IMR-90 (cell line): ENCODE results near the gene SLC7A6OS. TPM values are rescaled to one million over a fixed set of nuclear protein-coding genes. Genes with fewer than 3 reads are reported as not detected.

Experiments
- ATAC-seq: fragments of 200-7000 bp; cut with Tn5 transposase; 2 replicates; pipeline ENCODE4 v1.9.1; 2020; ENCODE audit warnings: low read depth, mild to moderate bottlenecking, moderate library complexity
- BruUV-seq: library from RNA; stranded (reverse); fragments of 400-500 nt; replicated peaks from 2 replicates; lab custom pipeline; 2021; lab: Mats Ljungman, UMichigan
- CTCF ChIA-PET: fragments of 300-600 bp; formaldehyde crosslinking; extraction: SDS; loops from one replicate; lab custom pipeline; 2021; ENCODE audit warnings: antibody characterized with exemption; lab: Yijun Ruan, JAX
- POLR2A ChIA-PET: fragments of 300-600 bp; sonication (Branson Sonifier 250); formaldehyde crosslinking; loops from one replicate; lab custom pipeline; 2022; ENCODE audit warnings: antibody characterized with exemption; ENCODE audit not compliant: unreplicated experiment; lab: Charles Lee
- DNase-seq: peaks from one replicate; pipeline ENCODE4 v3.0.0; 2013
- H2AFZ ChIP-seq: replicated peaks from 2 replicates; pipeline ENCODE3; 2013; ENCODE audit warnings: low read length, mild to moderate bottlenecking; ENCODE audit not compliant: poor library complexity
- H2AK5ac ChIP-seq: 2 replicates; pipeline ENCODE4 v1.6.1; 2013; ENCODE audit warnings: low read depth, low read length, inconsistent platforms
- H2AK9ac ChIP-seq: replicated peaks from 2 replicates; pipeline ENCODE3; 2013; ENCODE audit warnings: mild to moderate bottlenecking, low read depth, low read length, moderate library complexity; ENCODE audit not compliant: poor library complexity
- H2BK120ac ChIP-seq: 2 replicates; pipeline ENCODE4 v1.6.1; 2013; ENCODE audit warnings: low read depth, low read length, inconsistent platforms
- H2BK15ac ChIP-seq: 3 replicates; pipeline ENCODE4 v1.6.1; 2013; ENCODE audit warnings: low read depth, low read length, inconsistent platforms
- H2BK20ac ChIP-seq: 2 replicates; pipeline ENCODE4 v1.6.1; 2013; ENCODE audit warnings: low read depth, mild to moderate bottlenecking, inconsistent platforms, low read length, moderate library complexity
- H2BK5ac ChIP-seq: 2 replicates; pipeline ENCODE4 v1.6.1; 2013; ENCODE audit warnings: mild to moderate bottlenecking, low read depth, low read length, inconsistent platforms; ENCODE audit not compliant: poor library complexity, severe bottlenecking
- H3K14ac ChIP-seq: replicated peaks from 2 replicates; pipeline ENCODE4 v1.6.1; 2013; ENCODE audit warnings: low read depth, low read length, inconsistent platforms
- H3K18ac ChIP-seq: 2 replicates; pipeline ENCODE4 v1.6.1; 2013; ENCODE audit warnings: low read depth, low read length, control low read depth
- H3K23ac ChIP-seq: 2 replicates; pipeline ENCODE4 v1.6.1; 2013; ENCODE audit warnings: low read depth, low read length, inconsistent platforms
- H3K27ac ChIP-seq: 2 replicates; pipeline ENCODE4 v1.5.1; 2013; ENCODE audit warnings: mild to moderate bottlenecking, control low read depth, low read length; ENCODE audit not compliant: insufficient read depth
- H3K27me3 ChIP-seq: 2 replicates; pipeline ENCODE4 v1.6.1; 2013; ENCODE audit warnings: low read length; ENCODE audit not compliant: control insufficient read depth, insufficient read depth
- H3K36me3 ChIP-seq: 2 replicates; pipeline ENCODE4 v1.6.1; 2013; ENCODE audit warnings: low read length, mixed read lengths; ENCODE audit not compliant: control insufficient read depth, insufficient read depth
- H3K4ac ChIP-seq: 2 replicates; pipeline ENCODE4 v1.6.1; 2013; ENCODE audit warnings: low read depth, low read length, inconsistent platforms
- H3K4me1 ChIP-seq: 2 replicates; pipeline ENCODE4 v1.6.1; 2013; ENCODE audit warnings: low read length, mixed read lengths; ENCODE audit not compliant: control insufficient read depth, insufficient read depth
- H3K4me2 ChIP-seq: 2 replicates; pipeline ENCODE4 v1.6.1; 2013; ENCODE audit warnings: low read depth, mild to moderate bottlenecking, control low read depth, low read length, moderate library complexity
- H3K4me3 ChIP-seq: 2 replicates; pipeline ENCODE4 v1.5.1; 2013; ENCODE audit warnings: low read depth, mild to moderate bottlenecking, control low read depth, low read length, moderate library complexity; ENCODE audit not compliant: insufficient read depth
- H3K56ac ChIP-seq: 2 replicates; pipeline ENCODE4 v1.6.1; 2013; ENCODE audit warnings: low read length, inconsistent platforms; ENCODE audit not compliant: insufficient read depth; ENCODE audit errors: extremely low read depth
- H3K79me1 ChIP-seq, 2 experiments: 2 replicates each; pipeline ENCODE4 v1.6.1; 2013; ENCODE audit warnings: low read length in 2 of 2, inconsistent platforms in 1 of 2, low read depth in 1 of 2
- H3K9ac ChIP-seq: 2 replicates; pipeline ENCODE4 v1.6.1; 2013; ENCODE audit warnings: low read depth, low read length, control low read depth
- H3K9me1 ChIP-seq: 2 replicates; pipeline ENCODE4 v1.6.1; 2013; ENCODE audit warnings: low read length, inconsistent platforms; ENCODE audit not compliant: insufficient read depth
- H3K9me3 ChIP-seq: 2 replicates; pipeline ENCODE4 v1.6.1; 2013; ENCODE audit warnings: low read length; ENCODE audit not compliant: control insufficient read depth, insufficient read depth
- H4K20me1 ChIP-seq: 2 replicates; pipeline ENCODE4 v1.6.1; 2013; ENCODE audit warnings: low read length, inconsistent platforms; ENCODE audit not compliant: insufficient read depth
- H4K5ac ChIP-seq: 2 replicates; pipeline ENCODE4 v1.6.1; 2013; ENCODE audit warnings: mild to moderate bottlenecking, low read depth, low read length, control low read depth
- H4K8ac ChIP-seq, 2 experiments: 2 replicates each; pipeline ENCODE4 v1.6.1; 2013; ENCODE audit warnings: low read depth in 2 of 2, low read length in 2 of 2, control low read depth in 1 of 2, inconsistent platforms in 1 of 2
- H4K91ac ChIP-seq: 2 replicates; pipeline ENCODE4 v1.6.1; 2013; ENCODE audit warnings: low read depth, low read length, inconsistent platforms; ENCODE audit not compliant: insufficient read depth
- BHLHE40 ChIP-seq: fragments of 150-350 bp; IDR thresholded peaks from 2 replicates; pipeline ENCODE4 v1.6.1; 2016; ENCODE audit warnings: mild to moderate bottlenecking, low read depth, low read length
- CEBPB ChIP-seq: IDR thresholded peaks from 2 replicates; pipeline ENCODE4 v1.6.1; 2012; ENCODE audit warnings: low read depth, low read length, improper control_type of control experiment
- CHD1 ChIP-seq: IDR thresholded peaks from 2 replicates; pipeline ENCODE4 v1.6.1; 2012; ENCODE audit warnings: low read depth, low read length, improper control_type of control experiment
- CTCF ChIP-seq: conservative IDR thresholded peaks from 2 replicates; pipeline ENCODE4 v1.5.1; 2012; ENCODE audit warnings: mild to moderate bottlenecking, low read depth, low read length, improper control_type of control experiment
- MAFK ChIP-seq: IDR thresholded peaks from 2 replicates; pipeline ENCODE4 v1.6.1; 2012; ENCODE audit warnings: low read depth, low read length, improper control_type of control experiment
- MAZ ChIP-seq: IDR thresholded peaks from 2 replicates; pipeline ENCODE4 v1.6.1; 2012; ENCODE audit warnings: low read depth, mild to moderate bottlenecking, low read length, improper control_type of control experiment, moderate library complexity, borderline replicate concordance
- NFE2L2 ChIP-seq: fragments of 150-350 bp; IDR thresholded peaks from 2 replicates; pipeline ENCODE4 v1.6.1; 2016; ENCODE audit warnings: low read depth, mild to moderate bottlenecking, low read length
- POLR2A ChIP-seq: IDR thresholded peaks from 2 replicates; pipeline ENCODE4 v1.6.1; 2012; ENCODE audit warnings: mild to moderate bottlenecking, low read depth, low read length
- RAD21 ChIP-seq: IDR thresholded peaks from 2 replicates; pipeline ENCODE4 v1.6.1; 2012; ENCODE audit warnings: low read length, improper control_type of control experiment
- RCOR1 ChIP-seq: IDR thresholded peaks from 2 replicates; pipeline ENCODE4 v1.6.1; 2012; ENCODE audit warnings: mild to moderate bottlenecking, low read length, improper control_type of control experiment; ENCODE audit not compliant: insufficient replicate concordance
- RFX5 ChIP-seq: IDR thresholded peaks from 2 replicates; pipeline ENCODE4 v1.8.0; 2012; ENCODE audit warnings: low read depth, mild to moderate bottlenecking, low read length, moderate library complexity
- SMC3 ChIP-seq: fragments of 150-350 bp; IDR thresholded peaks from 2 replicates; pipeline ENCODE4 v1.6.1; 2016; ENCODE audit warnings: low read depth, mild to moderate bottlenecking, antibody characterized with exemption, low read length, moderate library complexity
- USF2 ChIP-seq: fragments of 150-350 bp; IDR thresholded peaks from 2 replicates; pipeline ENCODE4 v1.6.1; 2017; ENCODE audit warnings: mild to moderate bottlenecking, antibody characterized with exemption, low read length, low read depth
- WGBS, 2 experiments: methylation state at CpG; one replicate each; pipeline versions ENCODE4 v1.1.5 to v1.1.7; 2013; ENCODE audit warnings: missing lambda C conversion rate in 2 of 2; ENCODE audit not compliant: insufficient read length in 1 of 2; ENCODE audit errors: extremely low coverage in 2 of 2; 5-methylcytosine and 5-hydroxymethylcytosine counted together
- dilution Hi-C: fragments of 300-500 bp; cut with HindIII; formaldehyde crosslinking; loops from one replicate; pipeline ENCODE4 v1.14.3; 2018; ENCODE audit warnings: low sequenced_read_pairs; ENCODE audit not compliant: unreplicated experiment
- in situ Hi-C: fragments of 300-500 bp; cut with MboI; formaldehyde crosslinking; loops from 3 replicates; pipeline ENCODE4 v1.14.3; 2019; ENCODE audit warnings: low sequenced_read_pairs, inconsistent platforms, mixed read lengths
- intact Hi-C: fragments of 100-400 bp; cut with micrococcal nuclease; formaldehyde crosslinking; loops from 2 replicates; pipeline ENCODE4 v1.10.0; 2022
- polyA plus RNA-seq, 3 experiments: library from polyadenylated mRNA; depleted of rRNA; stranded (reverse); fragments of >200 nt; gene quantifications; 2 replicates each; pipeline ENCODE4 v1.2.3, GENCODE V29; 2012; ENCODE audit warnings: low replicate concordance in 1 of 3
- total RNA-seq: library from RNA; depleted of rRNA; stranded (reverse); fragments of >200 nt; gene quantifications from 2 replicates; pipeline ENCODE4 v1.2.3, GENCODE V29; 2012

Gene SLC7A6OS
- total and polyA plus RNA-seq, 2 of the 4 experiments (the other 2 are of a cell fraction) = 6.8 to 8.4 TPM

GRCh38 chr16:68285683-68286082, 25.1 kb downstream of the SLC7A6OS start:
- Histone ChIP-seq H3K9ac (no peak overlapping the region), H3K14ac (no peak overlapping the region), H3K9me3 (no peaks in the 10 kb centered on the region), H3K56ac (no peak overlapping the region), H3K4me1 (peaks cover 11% of the 10 kb centered on the region), H2BK20ac (no peak overlapping the region), H4K5ac (no peak overlapping the region), H4K91ac (no peak overlapping the region), H4K8ac (no peak overlapping the region), H3K4ac (no peak overlapping the region), H3K9me1 (peaks cover 32% of the 10 kb centered on the region), H2AFZ (no peak overlapping the region), H3K27me3 (no peaks in the 10 kb centered on the region), H2BK15ac (no peak overlapping the region), H3K27ac (no peak overlapping the region), H2BK120ac (no peak overlapping the region), H4K20me1 (peaks cover 72% of the 10 kb centered on the region), H3K4me3 (no peak overlapping the region), H3K79me1 (peaks cover 28 to 93% of the 10 kb centered on the region in 2 experiments), H3K18ac (no peak overlapping the region), H3K4me2 (no peak overlapping the region), H2BK5ac (no peak overlapping the region), H2AK5ac (no peak overlapping the region), H3K23ac (no peak overlapping the region), H3K36me3 (peaks cover 29% of the 10 kb centered on the region), H2AK9ac (no peak overlapping the region)
- BruUV-seq = no TSS peak
- ATAC-seq (no peak), DNase-seq (no peak)
- ChIA-PET POLR2A (no interaction called here), CTCF (no interaction called here)
- WGBS, 2 experiments = no CpG with 5 or more reads among the region's 3 CpGs
- in situ Hi-C loops (no loop called here), dilution Hi-C loops (no loop called here), intact Hi-C loops (no loop called here)
- TF ChIP-seq CTCF = no peak
- no peak for TF ChIP-seq MAFK
- no peak for TF ChIP-seq POLR2A
- no peak for TF ChIP-seq CHD1
- TF ChIP-seq RAD21 = no peak
- no peak for TF ChIP-seq MAZ
- TF ChIP-seq RFX5 = no peak
- no peak for TF ChIP-seq RCOR1
- no peak for TF ChIP-seq BHLHE40
- no peak for TF ChIP-seq SMC3
- TF ChIP-seq NFE2L2 = no peak
- no peak for TF ChIP-seq CEBPB
- no peak for TF ChIP-seq USF2
